Caco-2 (cell line): ENCODE data around the gene DLG2. TPM values are rescaled to one million over a fixed set of nuclear protein-coding genes. Genes with fewer than 3 reads are reported as not detected.

ENCODE experiments used
- BruUV-seq: library from RNA; stranded (reverse); fragments of 400-500 nt; replicated peaks from 2 replicates; lab custom pipeline; 2021; lab: Mats Ljungman, UMichigan
- CTCF ChIA-PET: fragments of 300-600 bp; sonication (Branson Sonifier 250); formaldehyde crosslinking; loops from one replicate; lab custom pipeline; 2022; ENCODE audit warnings: antibody characterized with exemption; lab: Charles Lee
- POLR2A ChIA-PET: fragments of 300-600 bp; sonication (Branson Sonifier 250); formaldehyde crosslinking; loops from one replicate; lab custom pipeline; 2022; ENCODE audit warnings: antibody characterized with exemption; lab: Charles Lee
- DNase-seq, 2 experiments: peaks; one replicate each; pipeline versions ENCODE4 v3.0.0 to v3.0.0-alpha.2; 2020 to 2022
- H3K27me3 ChIP-seq: replicated peaks from 2 replicates; pipeline ENCODE4 v1.6.0; 2011; ENCODE audit warnings: low read length; ENCODE audit not compliant: control insufficient read depth, insufficient read depth
- H3K36me3 ChIP-seq: 2 replicates; pipeline ENCODE4 v1.5.1; 2011; ENCODE audit warnings: low read length; ENCODE audit not compliant: control insufficient read depth, insufficient read depth
- H3K4me1 ChIP-seq: fragments of 250-450 bp; sonication (Bioruptor Pico); 2 replicates; pipeline ENCODE4 v1.5.1; 2020; ENCODE audit warnings: mild to moderate bottlenecking
- H3K4me3 ChIP-seq: 2 replicates; pipeline ENCODE4 v1.5.1; 2011; ENCODE audit warnings: low read depth, mild to moderate bottlenecking, control low read depth, low read length
- H3K9me3 ChIP-seq: fragments of 250-450 bp; sonication (Bioruptor Pico); 2 replicates; pipeline ENCODE4 v1.5.1; 2020; ENCODE audit warnings: mild to moderate bottlenecking, moderate library complexity
- H3K27ac Mint-ChIP-seq: one replicate; pipeline ENCODE4 v1.8.0; 2022; ENCODE audit warnings: mixed read lengths; ENCODE audit not compliant: unreplicated experiment
- H3K27me3 Mint-ChIP-seq: one replicate; pipeline ENCODE4 v1.8.0; 2022; ENCODE audit warnings: mixed read lengths; ENCODE audit not compliant: insufficient read depth, unreplicated experiment
- H3K36me3 Mint-ChIP-seq: one replicate; pipeline ENCODE4 v1.8.0; 2022; ENCODE audit warnings: mild to moderate bottlenecking, mixed read lengths; ENCODE audit not compliant: insufficient read depth, unreplicated experiment
- H3K4me1 Mint-ChIP-seq: one replicate; pipeline ENCODE4 v1.8.0; 2022; ENCODE audit warnings: low read depth, mixed read lengths; ENCODE audit not compliant: unreplicated experiment
- H3K4me3 Mint-ChIP-seq: one replicate; pipeline ENCODE4 v1.8.0; 2022; ENCODE audit warnings: mild to moderate bottlenecking, moderate library complexity, mixed read lengths; ENCODE audit not compliant: unreplicated experiment
- H3K9me3 Mint-ChIP-seq: one replicate; pipeline ENCODE4 v1.8.0; 2022; ENCODE audit warnings: mixed read lengths; ENCODE audit not compliant: unreplicated experiment
- CTCF ChIP-seq, 2 experiments: fragments of 200-600 bp in 1 of 2; IDR thresholded peaks; 1 replicate in 1 of 2; 2 replicates in 1 of 2; pipeline versions ENCODE4 v1.5.1 to v1.8.0; 2011 to 2022; ENCODE audit warnings: antibody characterized with exemption in 1 of 2, control low read depth in 1 of 2, inconsistent platforms in 1 of 2, low read depth in 1 of 2, low read length in 1 of 2, mild to moderate bottlenecking in 1 of 2, moderate library complexity in 1 of 2; ENCODE audit not compliant: insufficient read depth in 1 of 2, severe bottlenecking in 1 of 2, unreplicated experiment in 1 of 2
- intact Hi-C: fragments of 100-400 bp; cut with micrococcal nuclease; formaldehyde crosslinking; loops from one replicate; pipeline ENCODE4 v1.10.0; 2022; ENCODE audit not compliant: unreplicated experiment
- total RNA-seq: library from RNA; stranded (reverse); gene quantifications from 2 replicates; pipeline ENCODE4 v1.2.3, GENCODE V29; 2022

DLG2 gene
- total RNA-seq, 1 experiment from 2014 or later = 21.6 TPM

- no peak overlapping the region for H3K4me3 Mint-ChIP-seq
- CTCF ChIA-PET = interaction anchor here (1.1 to 6.8 kb wide), 2 partner anchors 11 to 523 kb away, joined by 4 to 43 read pairs; no protein-coding TSS in a partner anchor
- Histone ChIP-seq H3K27me3 (no peaks in the 10 kb centered on the region), H3K36me3 (no peaks in the 10 kb centered on the region), H3K9me3 (no peaks in the 10 kb centered on the region), H3K4me1 (no peaks in the 10 kb centered on the region), H3K4me3 (no peak overlapping the region)
- intact Hi-C loops = loop anchor here (1.0 to 5.0 kb wide), 8 partner anchors 92 to 910 kb away; no protein-coding TSS in a partner anchor
- no peak for DNase-seq
- H3K36me3 Mint-ChIP-seq = no peaks in the 10 kb centered on the region
- H3K4me1 Mint-ChIP-seq = no peaks in the 10 kb centered on the region
- no peak overlapping the region for H3K27ac Mint-ChIP-seq
- POLR2A ChIA-PET = no interaction called here
- H3K27me3 Mint-ChIP-seq = peaks cover 5% of the 10 kb centered on the region
- H3K9me3 Mint-ChIP-seq = no peaks in the 10 kb centered on the region
- BruUV-seq = no TSS peak
- TF ChIP-seq CTCF (IDR thresholded peaks at IDR 0.05; ENCODE audit: insufficient read depth in 1 of 2, low read depth in 1 of 2, low read length in 1 of 2, severe bottlenecking in 1 of 2, unreplicated experiment in 1 of 2) = peak; percentile 77 to 89
Measured at GRCh38 chr11:83816572-83817187, 1810.5 kb downstream of the DLG2 start.

GRCh38 chr11:83815736-83816135 lies 1811.4 kb downstream of the DLG2 start:
- H3K9me3 Mint-ChIP-seq = no peaks in the 10 kb centered on the region
- Histone ChIP-seq H3K4me3 (no peak overlapping the region), H3K9me3 (no peaks in the 10 kb centered on the region), H3K4me1 (no peaks in the 10 kb centered on the region), H3K36me3 (no peaks in the 10 kb centered on the region), H3K27me3 (no peaks in the 10 kb centered on the region)
- intact Hi-C loops = loop anchor here (1.0 to 5.0 kb wide), 8 partner anchors 91 to 909 kb away; no protein-coding TSS in a partner anchor
- no peak for TF ChIP-seq CTCF (IDR thresholded peaks at IDR 0.05; ENCODE audit: insufficient read depth in 1 of 2, low read depth in 1 of 2, low read length in 1 of 2, severe bottlenecking in 1 of 2, unreplicated experiment in 1 of 2)
- H3K4me3 Mint-ChIP-seq = no peak overlapping the region
- CTCF ChIA-PET = interaction anchor here (0.8 to 1.3 kb wide), 3 partner anchors 148 to 523 kb away, joined by 3 to 9 read pairs (median 3); no protein-coding TSS in a partner anchor
- POLR2A ChIA-PET = no interaction called here
- H3K4me1 Mint-ChIP-seq = no peaks in the 10 kb centered on the region
- DNase-seq = no peak
- no peaks in the 10 kb centered on the region for H3K36me3 Mint-ChIP-seq
- no peak overlapping the region for H3K27ac Mint-ChIP-seq
- no TSS peak for BruUV-seq
- no peaks in the 10 kb centered on the region for H3K27me3 Mint-ChIP-seq

GRCh38 chr11:83813296-83813695 lies 1813.8 kb downstream of the DLG2 start:
- Histone ChIP-seq H3K9me3 (no peaks in the 10 kb centered on the region), H3K4me1 (no peaks in the 10 kb centered on the region), H3K27me3 (no peaks in the 10 kb centered on the region), H3K4me3 (no peak overlapping the region), H3K36me3 (no peaks in the 10 kb centered on the region)
- no peak for DNase-seq
- ChIA-PET CTCF (no interaction called here), POLR2A (no interaction called here)
- Mint-ChIP-seq H3K27me3 (peaks cover 5% of the 10 kb centered on the region), H3K9me3 (no peaks in the 10 kb centered on the region), H3K27ac (no peak overlapping the region), H3K4me1 (no peaks in the 10 kb centered on the region), H3K4me3 (no peak overlapping the region), H3K36me3 (no peaks in the 10 kb centered on the region)
- no TSS peak for BruUV-seq
- no peak for TF ChIP-seq CTCF (IDR thresholded peaks at IDR 0.05; ENCODE audit: insufficient read depth in 1 of 2, low read depth in 1 of 2, low read length in 1 of 2, severe bottlenecking in 1 of 2, unreplicated experiment in 1 of 2)
- intact Hi-C loops = no loop called here
